IPS DF 6.9 (cell line): ENCODE data around the gene RPS27L.
A peak's percentile ranks its signal among the peaks of the same experiment; 100 is the strongest.

Experiments used
- DNase-seq: peaks from one replicate; pipeline ENCODE4 v3.0.0-alpha.2; 2013; ENCODE audit warnings: low read depth, low spot score
- H3K27ac ChIP-seq: one replicate; pipeline ENCODE4 v1.5.1; 2013; ENCODE audit warnings: low read length, control low read depth
- H3K27me3 ChIP-seq: 2 replicates; pipeline ENCODE4 v1.6.1; 2013; ENCODE audit warnings: mild to moderate bottlenecking, low read length; ENCODE audit not compliant: control insufficient read depth, insufficient read depth
- H3K36me3 ChIP-seq: 2 replicates; pipeline ENCODE4 v1.6.1; 2013; ENCODE audit warnings: low read length; ENCODE audit not compliant: control insufficient read depth, insufficient read depth
- H3K4me1 ChIP-seq: 2 replicates; pipeline ENCODE4 v1.6.1; 2013; ENCODE audit warnings: low read length; ENCODE audit not compliant: control insufficient read depth, insufficient read depth
- H3K4me3 ChIP-seq: 2 replicates; pipeline ENCODE4 v1.5.1; 2013; ENCODE audit warnings: mild to moderate bottlenecking, low read length
- H3K9me3 ChIP-seq: 2 replicates; pipeline ENCODE4 v1.6.1; 2013; ENCODE audit warnings: low read length, inconsistent platforms; ENCODE audit not compliant: control insufficient read depth, insufficient read depth
- WGBS: extraction: QIAGEN DNeasy Blood & Tissue Kit; methylation state at CpG from one replicate; pipeline ENCODE4 v1.1.7; 2013; ENCODE audit warnings: mixed read lengths, missing lambda C conversion rate; ENCODE audit not compliant: insufficient read length, insufficient coverage; 5-methylcytosine and 5-hydroxymethylcytosine counted together

Gene RPS27L

GRCh38 chr15:63140936-63141335 lies 16.3 kb downstream of the RPS27L start:
- no peak for DNase-seq
- no peaks in the 10 kb centered on the region for H3K36me3 ChIP-seq
- H3K4me3 ChIP-seq: no peak overlapping the region
- no CpG with 5 or more reads among the region's 2 CpGs for WGBS
- H3K9me3 ChIP-seq: no peaks in the 10 kb centered on the region
- H3K27me3 ChIP-seq: no peaks in the 10 kb centered on the region
- H3K4me1 ChIP-seq: no peaks in the 10 kb centered on the region
- no peak overlapping the region for H3K27ac ChIP-seq

GRCh38 chr15:63136742-63137141 lies 20.5 kb downstream of the RPS27L start:
- H3K36me3 ChIP-seq: no peaks in the 10 kb centered on the region
- DNase-seq: no peak
- no CpG with 5 or more reads among the region's 2 CpGs for WGBS
- no peaks in the 10 kb centered on the region for H3K27me3 ChIP-seq
- no peaks in the 10 kb centered on the region for H3K4me1 ChIP-seq
- no peak overlapping the region for H3K27ac ChIP-seq
- no peak overlapping the region for H3K4me3 ChIP-seq
- H3K9me3 ChIP-seq: no peaks in the 10 kb centered on the region

- no peaks in the 10 kb centered on the region for H3K4me1 ChIP-seq
- WGBS: no CpG with 5 or more reads among the region's 3 CpGs
Observed at GRCh38 chr15:63135804-63136203, 21.5 kb downstream of the RPS27L start.

GRCh38 chr15:63135281-63135680 lies 22.0 kb downstream of the RPS27L start:
- H3K9me3 ChIP-seq: no peaks in the 10 kb centered on the region
- no peak for DNase-seq
- H3K36me3 ChIP-seq: no peaks in the 10 kb centered on the region
- H3K4me1 ChIP-seq: no peaks in the 10 kb centered on the region
- H3K27ac ChIP-seq: no peak overlapping the region
- no peaks in the 10 kb centered on the region for H3K27me3 ChIP-seq
- no CpG with 5 or more reads among the region's 5 CpGs for WGBS
- no peak overlapping the region for H3K4me3 ChIP-seq

More at GRCh38 chr15:63135804-63136203, 21.5 kb downstream of the RPS27L start:
- no peaks in the 10 kb centered on the region for H3K9me3 ChIP-seq
- no peak overlapping the region for H3K4me3 ChIP-seq
- DNase-seq: no peak
- H3K27ac ChIP-seq: no peak overlapping the region
- no peaks in the 10 kb centered on the region for H3K27me3 ChIP-seq
- H3K36me3 ChIP-seq: no peaks in the 10 kb centered on the region

GRCh38 chr15:63134245-63134985 lies 22.9 kb downstream of the RPS27L start:
- H3K27ac ChIP-seq: no peak overlapping the region
- WGBS: no CpG with 5 or more reads among the region's 2 CpGs
- no peak overlapping the region for H3K4me3 ChIP-seq
- H3K4me1 ChIP-seq: no peaks in the 10 kb centered on the region
- no peak for DNase-seq
- H3K27me3 ChIP-seq: no peaks in the 10 kb centered on the region
- no peaks in the 10 kb centered on the region for H3K36me3 ChIP-seq
- no peaks in the 10 kb centered on the region for H3K9me3 ChIP-seq

GRCh38 chr15:63133786-63134185 lies 23.5 kb downstream of the RPS27L start:
- Histone ChIP-seq H3K4me3 (no peak overlapping the region), H3K4me1 (no peaks in the 10 kb centered on the region), H3K9me3 (no peaks in the 10 kb centered on the region), H3K27ac (no peak overlapping the region), H3K36me3 (no peaks in the 10 kb centered on the region), H3K27me3 (no peaks in the 10 kb centered on the region)
- DNase-seq: no peak
- 100% methylated on average over 1 of the region's 1 CpG for WGBS

GRCh38 chr15:63126726-63127125 lies 30.6 kb downstream of the RPS27L start:
- H3K36me3 ChIP-seq: no peaks in the 10 kb centered on the region
- no peaks in the 10 kb centered on the region for H3K9me3 ChIP-seq
- no peak for DNase-seq
- no peaks in the 10 kb centered on the region for H3K4me1 ChIP-seq
- no peak overlapping the region for H3K4me3 ChIP-seq
- no peaks in the 10 kb centered on the region for H3K27me3 ChIP-seq
- no CpG with 5 or more reads among the region's 3 CpGs for WGBS
- no peak overlapping the region for H3K27ac ChIP-seq

GRCh38 chr15:63124506-63124905 lies 32.8 kb downstream of the RPS27L start:
- Histone ChIP-seq H3K4me3 (no peak overlapping the region), H3K27me3 (no peaks in the 10 kb centered on the region), H3K36me3 (no peaks in the 10 kb centered on the region), H3K4me1 (no peaks in the 10 kb centered on the region), H3K9me3 (no peaks in the 10 kb centered on the region), H3K27ac (no peak overlapping the region)
- no CpG with 5 or more reads among the region's 9 CpGs for WGBS
- DNase-seq: no peak

- no CpG with 5 or more reads among the region's 59 CpGs for WGBS
- no peaks in the 10 kb centered on the region for H3K36me3 ChIP-seq
- H3K4me1 ChIP-seq: no peaks in the 10 kb centered on the region
- peak overlapping the region; percentile 85 for H3K4me3 ChIP-seq
- H3K27me3 ChIP-seq: no peaks in the 10 kb centered on the region
- peak; percentile 43 for DNase-seq
- no peak overlapping the region for H3K27ac ChIP-seq
- H3K9me3 ChIP-seq: no peaks in the 10 kb centered on the region
Observed at GRCh38 chr15:63122002-63122875, 35.0 kb downstream of the RPS27L start.

GRCh38 chr15:63121382-63122001 lies 35.8 kb downstream of the RPS27L start, which contains the start of gene LACTB:
Gene LACTB, plus strand, starts transcription at chr15:63121861. Its CDS starts 11 bp downstream, at chr15:63121872.
- WGBS: no CpG with 5 or more reads among the region's 40 CpGs

More at GRCh38 chr15:63121382-63122001, 35.8 kb downstream of the RPS27L start, which contains the start of gene LACTB:
- H3K9me3 ChIP-seq: no peaks in the 10 kb centered on the region
- no peaks in the 10 kb centered on the region for H3K27me3 ChIP-seq
- H3K4me3 ChIP-seq: peak within 1 kb of the TSS; percentile 85
- H3K36me3 ChIP-seq: no peaks in the 10 kb centered on the region
- DNase-seq: peak; percentile 72
- no peak within 1 kb of the TSS for H3K27ac ChIP-seq
- no peaks in the 10 kb centered on the region for H3K4me1 ChIP-seq
